22Rv1 (cell line): ENCODE measurements around the gene CEP63.

Source experiments
- CTCF ChIP-seq: fragments of 450-650 bp; IDR thresholded peaks from 2 replicates; pipeline ENCODE4 v1.5.1; 2017; ENCODE audit warnings: mild to moderate bottlenecking
- ZFX ChIP-seq: fragments of 450-650 bp; IDR thresholded peaks from 2 replicates; pipeline ENCODE4 v1.6.1; 2017; ENCODE audit warnings: antibody characterized with exemption, borderline replicate concordance

- TF ChIP-seq CTCF (no peak), ZFX (no peak)
Observed at GRCh38 chr3:134619884-134620445, 134.1 kb downstream of the CEP63 start.
